Smooth muscle cell (in vitro differentiated cells): ENCODE measurements around the gene C1orf74. TPM values are rescaled to one million over a fixed set of nuclear protein-coding genes. Genes with fewer than 3 reads are reported as not detected.

Experiments
- DNase-seq: peaks from one replicate; lab custom pipeline; 2025; ENCODE audit not compliant: unreplicated experiment; lab: John Stamatoyannopoulos, UW
- H2AFZ ChIP-seq: fragments of 200-600 bp; sonication (generic); 2 replicates; pipeline ENCODE4 v1.6.0; 2016; ENCODE audit warnings: antibody characterized with exemption, low read depth, mild to moderate bottlenecking
- H3F3A ChIP-seq: fragments of 200-600 bp; sonication (generic); 2 replicates; pipeline ENCODE4 v1.6.0; 2017; ENCODE audit warnings: antibody characterized with exemption, low read depth
- H3K27ac ChIP-seq: fragments of 200-600 bp; sonication (generic); 2 replicates; pipeline ENCODE4 v1.5.1; 2016; ENCODE audit warnings: low read depth, mild to moderate bottlenecking
- H3K27me3 ChIP-seq: fragments of 200-600 bp; sonication (generic); 2 replicates; pipeline ENCODE4 v1.6.1; 2016; ENCODE audit warnings: low read depth, mild to moderate bottlenecking
- H3K36me3 ChIP-seq: fragments of 200-600 bp; sonication (generic); 2 replicates; pipeline ENCODE4 v1.5.1; 2016; ENCODE audit warnings: low read depth
- H3K4me1 ChIP-seq: fragments of 200-600 bp; sonication (generic); 2 replicates; pipeline ENCODE4 v1.5.1; 2016; ENCODE audit warnings: low read depth
- H3K4me2 ChIP-seq: fragments of 200-600 bp; sonication (generic); 2 replicates; pipeline ENCODE4 v1.6.0; 2016; ENCODE audit warnings: mild to moderate bottlenecking
- H3K4me3 ChIP-seq: fragments of 200-600 bp; sonication (generic); 2 replicates; pipeline ENCODE4 v1.5.1; 2016; ENCODE audit warnings: mild to moderate bottlenecking
- H3K79me2 ChIP-seq: fragments of 200-600 bp; sonication (generic); 2 replicates; pipeline ENCODE4 v1.6.0; 2016; ENCODE audit warnings: low read depth, mild to moderate bottlenecking
- H3K9ac ChIP-seq: fragments of 200-600 bp; sonication (generic); 2 replicates; pipeline ENCODE4 v1.6.0; 2016; ENCODE audit warnings: low read depth
- H3K9me3 ChIP-seq: fragments of 200-600 bp; sonication (generic); replicated peaks from 2 replicates; pipeline ENCODE4 v1.5.1; 2016; ENCODE audit warnings: low read depth
- H4K20me1 ChIP-seq: fragments of 200-600 bp; sonication (generic); 2 replicates; pipeline ENCODE4 v1.6.0; 2016; ENCODE audit warnings: low read depth
- WGBS: methylation state at CpG from one replicate; pipeline ENCODE4 v1.1.7; 2016; ENCODE audit warnings: low lambda C conversion rate; 5-methylcytosine and 5-hydroxymethylcytosine counted together
- polyA plus RNA-seq: library from polyadenylated mRNA; unstranded; fragments of >200 nt; fragmentation: Nextera tagmentation; extraction: Ambion mirVana; gene quantifications from 2 replicates; pipeline ENCODE4 v1.2.1, GENCODE V29; 2016
- total RNA-seq: library from RNA; depleted of rRNA; stranded (reverse); fragments of >200 nt; gene quantifications from 2 replicates; pipeline ENCODE4 v1.2.3, GENCODE V29; 2014
- TF ChIP-seq, protein P1 (sequence below): fragments of 200-600 bp; sonication (generic); IDR thresholded peaks from 2 replicates; pipeline ENCODE4 v1.5.1; 2017; ENCODE audit warnings: borderline replicate concordance, mild to moderate bottlenecking, antibody characterized with exemption; ENCODE audit not compliant: insufficient read depth, poor library complexity, severe bottlenecking

The C1orf74 gene
- total and polyA plus RNA-seq, 2 experiments from 2014 or later = 1.0 to 5.0 TPM

DNA sequence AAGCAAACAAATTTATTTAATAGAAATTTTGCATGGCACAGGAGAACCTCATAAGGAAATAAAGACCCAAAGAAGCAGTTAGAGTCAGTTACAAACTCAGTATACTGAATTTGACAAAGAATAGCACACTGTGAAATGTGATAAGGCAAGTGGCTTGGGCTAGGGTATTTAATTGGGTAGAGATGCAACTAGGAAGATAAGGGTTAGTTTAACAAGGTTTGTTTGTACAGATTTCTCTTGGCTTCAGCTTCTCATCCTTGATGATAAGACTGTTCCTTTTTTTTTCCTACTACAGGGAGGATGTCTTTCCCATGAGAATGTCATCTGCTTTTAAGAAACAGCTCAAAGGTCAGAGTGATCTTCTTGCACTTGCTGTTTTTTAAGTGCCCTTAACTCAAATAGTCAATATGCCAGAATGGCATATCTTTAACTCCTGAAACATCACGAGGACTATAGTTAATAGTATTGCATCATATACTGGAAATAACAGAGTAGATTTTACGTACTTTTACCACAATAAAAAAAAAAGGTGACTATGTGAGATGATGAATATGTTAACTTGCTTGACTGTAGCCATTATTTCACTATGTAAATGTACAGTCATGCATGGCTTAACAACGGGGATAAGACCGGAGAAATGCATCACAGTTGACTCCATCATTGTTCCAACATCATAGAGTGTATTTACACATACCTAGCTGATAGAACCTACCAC lies 37.8 kb downstream of the C1orf74 start:
- Histone ChIP-seq H2AFZ (no peak overlapping the region), H3K27me3 (no peaks in the 10 kb centered on the region), H3K4me1 (no peaks in the 10 kb centered on the region), H3K9ac (no peak overlapping the region), H3K9me3 (no peaks in the 10 kb centered on the region), H4K20me1 (no peaks in the 10 kb centered on the region), H3K4me2 (no peak overlapping the region), H3K36me3 (no peaks in the 10 kb centered on the region), H3F3A (peaks cover 4% of the 10 kb centered on the region), H3K4me3 (no peak overlapping the region), H3K27ac (no peak overlapping the region), H3K79me2 (no peaks in the 10 kb centered on the region)
- 68% methylated on average over 4 of the region's 4 CpGs for WGBS
- TF ChIP-seq, protein P1, sequence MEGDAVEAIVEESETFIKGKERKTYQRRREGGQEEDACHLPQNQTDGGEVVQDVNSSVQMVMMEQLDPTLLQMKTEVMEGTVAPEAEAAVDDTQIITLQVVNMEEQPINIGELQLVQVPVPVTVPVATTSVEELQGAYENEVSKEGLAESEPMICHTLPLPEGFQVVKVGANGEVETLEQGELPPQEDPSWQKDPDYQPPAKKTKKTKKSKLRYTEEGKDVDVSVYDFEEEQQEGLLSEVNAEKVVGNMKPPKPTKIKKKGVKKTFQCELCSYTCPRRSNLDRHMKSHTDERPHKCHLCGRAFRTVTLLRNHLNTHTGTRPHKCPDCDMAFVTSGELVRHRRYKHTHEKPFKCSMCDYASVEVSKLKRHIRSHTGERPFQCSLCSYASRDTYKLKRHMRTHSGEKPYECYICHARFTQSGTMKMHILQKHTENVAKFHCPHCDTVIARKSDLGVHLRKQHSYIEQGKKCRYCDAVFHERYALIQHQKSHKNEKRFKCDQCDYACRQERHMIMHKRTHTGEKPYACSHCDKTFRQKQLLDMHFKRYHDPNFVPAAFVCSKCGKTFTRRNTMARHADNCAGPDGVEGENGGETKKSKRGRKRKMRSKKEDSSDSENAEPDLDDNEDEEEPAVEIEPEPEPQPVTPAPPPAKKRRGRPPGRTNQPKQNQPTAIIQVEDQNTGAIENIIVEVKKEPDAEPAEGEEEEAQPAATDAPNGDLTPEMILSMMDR = no peak
- no peak for DNase-seq

DNA sequence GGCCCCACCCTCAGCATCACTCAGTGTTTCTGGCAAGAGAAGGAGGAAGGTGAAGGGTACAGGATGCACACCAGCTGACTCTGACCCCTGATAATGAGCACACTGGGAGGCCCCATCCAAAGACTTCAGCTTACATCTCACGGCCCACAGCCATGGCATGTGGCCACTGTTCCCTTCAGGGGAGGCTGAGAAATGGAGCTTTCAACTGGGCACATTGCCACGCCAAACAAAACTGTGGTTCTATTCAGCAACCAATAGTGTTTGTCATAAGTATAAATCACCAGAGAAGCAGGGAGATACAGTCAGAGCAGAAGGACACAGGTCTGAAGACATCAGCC lies 41.2 kb downstream of the C1orf74 start:
- Histone ChIP-seq H3K36me3 (no peaks in the 10 kb centered on the region), H3K4me2 (no peak overlapping the region), H3K79me2 (no peaks in the 10 kb centered on the region), H3K9ac (no peak overlapping the region), H3K4me1 (no peaks in the 10 kb centered on the region), H3K4me3 (no peak overlapping the region), H3K9me3 (no peaks in the 10 kb centered on the region), H3K27ac (no peak overlapping the region), H2AFZ (no peak overlapping the region), H3F3A (no peaks in the 10 kb centered on the region), H3K27me3 (no peaks in the 10 kb centered on the region), H4K20me1 (no peaks in the 10 kb centered on the region)
- DNase-seq = no peak
- WGBS = 85% methylated on average over 2 of the region's 2 CpGs
- TF ChIP-seq, protein P1 = no peak

DNA sequence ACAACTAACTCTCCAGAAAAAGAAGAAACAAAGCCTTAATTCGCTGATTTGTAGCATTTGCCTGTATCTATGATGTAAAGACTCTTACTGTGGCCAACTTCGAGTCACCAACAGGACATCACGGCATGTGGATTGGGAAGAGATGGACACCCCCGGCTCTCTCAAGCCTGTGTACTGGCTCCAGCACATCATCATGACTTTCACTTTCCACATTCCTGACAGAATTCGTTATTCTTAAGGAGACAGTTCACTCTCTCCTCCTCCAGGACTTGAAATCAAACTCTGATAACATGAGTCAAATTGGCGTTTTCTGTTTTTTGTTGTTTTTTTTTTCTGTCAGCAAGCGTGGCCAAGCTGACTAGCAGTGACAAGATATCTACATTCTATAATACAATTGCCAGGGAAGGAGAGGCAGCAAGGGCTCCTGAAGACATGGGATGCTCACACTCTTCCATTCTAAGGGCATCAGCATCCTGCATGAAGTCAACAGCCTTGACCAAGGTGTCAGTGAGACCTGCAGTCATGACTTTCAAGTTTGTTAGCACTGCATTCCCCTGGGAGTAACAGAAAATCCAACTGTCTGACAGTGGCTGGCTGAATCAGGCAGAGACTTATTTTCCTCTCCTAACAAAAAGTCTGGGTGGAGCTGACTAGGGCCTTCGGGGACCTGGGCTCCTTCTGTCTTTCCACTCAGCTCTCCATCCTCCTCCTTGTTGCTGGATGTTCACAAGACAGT lies 41.8 kb downstream of the C1orf74 start:
- Histone ChIP-seq H4K20me1 (no peaks in the 10 kb centered on the region), H3K27me3 (no peaks in the 10 kb centered on the region), H3K9me3 (no peaks in the 10 kb centered on the region), H3K4me3 (no peak overlapping the region), H2AFZ (no peak overlapping the region), H3K27ac (no peak overlapping the region), H3K4me1 (no peaks in the 10 kb centered on the region), H3K9ac (no peak overlapping the region), H3K4me2 (no peak overlapping the region), H3K79me2 (no peaks in the 10 kb centered on the region), H3K36me3 (no peaks in the 10 kb centered on the region), H3F3A (no peaks in the 10 kb centered on the region)
- WGBS = 66% methylated on average over 8 of the region's 8 CpGs
- DNase-seq = no peak
- TF ChIP-seq, protein P1 = no peak
